ENCODE results near the gene ARMC12. TPM values are rescaled to one million over a fixed set of nuclear protein-coding genes. Genes with fewer than 3 reads are reported as not detected.

ARMC12 gene
- total and polyA plus RNA-seq, 2 of the 4 experiments (the other 2 are of a cell fraction): 0.18 to 0.74 TPM

DNA sequence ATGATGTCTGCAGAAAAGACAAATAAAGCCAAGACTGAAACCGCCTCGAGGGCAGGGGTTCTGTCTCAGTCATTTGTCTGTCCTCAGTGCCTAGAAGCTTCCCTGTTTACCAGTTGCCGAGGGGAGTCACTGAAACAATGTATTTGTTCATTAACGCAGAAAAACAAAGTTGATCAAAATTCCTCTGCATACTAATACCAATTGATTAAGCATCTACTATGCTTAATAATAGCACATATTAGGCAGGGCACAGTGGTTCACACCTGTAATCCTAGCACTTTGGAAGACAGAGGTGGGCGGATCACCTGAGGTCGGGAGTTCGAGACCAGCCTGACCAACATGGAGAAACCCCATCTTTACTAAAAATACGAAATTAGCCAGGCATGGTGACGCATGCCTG lies 46.3 kb upstream of the ARMC12 start:
- no peak for TF ChIP-seq BHLHE40 (IDR thresholded peaks at IDR 0.05; ENCODE audit: low read depth, low read length)
- no peak for TF ChIP-seq RFX5 (IDR thresholded peaks at IDR 0.05; ENCODE audit: low read depth, low read length)
- no peak for TF ChIP-seq NFE2L2 (IDR thresholded peaks at IDR 0.05; ENCODE audit: low read depth, low read length)
- TF ChIP-seq, protein P1, sequence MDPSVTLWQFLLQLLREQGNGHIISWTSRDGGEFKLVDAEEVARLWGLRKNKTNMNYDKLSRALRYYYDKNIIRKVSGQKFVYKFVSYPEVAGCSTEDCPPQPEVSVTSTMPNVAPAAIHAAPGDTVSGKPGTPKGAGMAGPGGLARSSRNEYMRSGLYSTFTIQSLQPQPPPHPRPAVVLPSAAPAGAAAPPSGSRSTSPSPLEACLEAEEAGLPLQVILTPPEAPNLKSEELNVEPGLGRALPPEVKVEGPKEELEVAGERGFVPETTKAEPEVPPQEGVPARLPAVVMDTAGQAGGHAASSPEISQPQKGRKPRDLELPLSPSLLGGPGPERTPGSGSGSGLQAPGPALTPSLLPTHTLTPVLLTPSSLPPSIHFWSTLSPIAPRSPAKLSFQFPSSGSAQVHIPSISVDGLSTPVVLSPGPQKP (IDR thresholded peaks at IDR 0.05; ENCODE audit: borderline replicate concordance, low read depth, low read length): no peak
- TF ChIP-seq MAZ (IDR thresholded peaks at IDR 0.05; ENCODE audit: borderline replicate concordance, low read depth, low read length): no peak
- TF ChIP-seq, protein P2, sequence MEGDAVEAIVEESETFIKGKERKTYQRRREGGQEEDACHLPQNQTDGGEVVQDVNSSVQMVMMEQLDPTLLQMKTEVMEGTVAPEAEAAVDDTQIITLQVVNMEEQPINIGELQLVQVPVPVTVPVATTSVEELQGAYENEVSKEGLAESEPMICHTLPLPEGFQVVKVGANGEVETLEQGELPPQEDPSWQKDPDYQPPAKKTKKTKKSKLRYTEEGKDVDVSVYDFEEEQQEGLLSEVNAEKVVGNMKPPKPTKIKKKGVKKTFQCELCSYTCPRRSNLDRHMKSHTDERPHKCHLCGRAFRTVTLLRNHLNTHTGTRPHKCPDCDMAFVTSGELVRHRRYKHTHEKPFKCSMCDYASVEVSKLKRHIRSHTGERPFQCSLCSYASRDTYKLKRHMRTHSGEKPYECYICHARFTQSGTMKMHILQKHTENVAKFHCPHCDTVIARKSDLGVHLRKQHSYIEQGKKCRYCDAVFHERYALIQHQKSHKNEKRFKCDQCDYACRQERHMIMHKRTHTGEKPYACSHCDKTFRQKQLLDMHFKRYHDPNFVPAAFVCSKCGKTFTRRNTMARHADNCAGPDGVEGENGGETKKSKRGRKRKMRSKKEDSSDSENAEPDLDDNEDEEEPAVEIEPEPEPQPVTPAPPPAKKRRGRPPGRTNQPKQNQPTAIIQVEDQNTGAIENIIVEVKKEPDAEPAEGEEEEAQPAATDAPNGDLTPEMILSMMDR (conservative IDR thresholded peaks at IDR 0.05; ENCODE audit: low read depth, low read length): no peak
- no peak for TF ChIP-seq MXI1 (IDR thresholded peaks at IDR 0.05; ENCODE audit: borderline replicate concordance, low read depth, low read length)
- no peak for TF ChIP-seq CEBPB (IDR thresholded peaks at IDR 0.05; ENCODE audit: low read depth, low read length)
- no peak for TF ChIP-seq SMC3 (IDR thresholded peaks at IDR 0.05; ENCODE audit: low read depth, low read length)
- TF ChIP-seq RAD21 (IDR thresholded peaks at IDR 0.05; ENCODE audit: low read length): no peak
- TF ChIP-seq RCOR1 (IDR thresholded peaks at IDR 0.05; ENCODE audit: insufficient replicate concordance, low read length): no peak
- no peaks in the 10 kb centered on the region for H3K27me3 ChIP-seq (ENCODE audit: control insufficient read depth, insufficient read depth, low read length)
- H4K91ac ChIP-seq (ENCODE audit: insufficient read depth, low read depth, low read length): no peak overlapping the region
- H3K9me1 ChIP-seq (ENCODE audit: insufficient read depth, low read length): peaks cover 2% of the 10 kb centered on the region; the same call in 1 of the 2 replicates
- peaks cover 3% of the 10 kb centered on the region for H3K9me3 ChIP-seq (ENCODE audit: control insufficient read depth, insufficient read depth, low read length)
- no peak overlapping the region for H2BK20ac ChIP-seq (ENCODE audit: low read depth, low read length)
- no peak overlapping the region for H2BK120ac ChIP-seq (ENCODE audit: low read depth, low read length)
- H3K9ac ChIP-seq (ENCODE audit: low read depth, low read length): no peak overlapping the region
- H2AK9ac ChIP-seq (replicated peaks; ENCODE audit: low read depth, low read length, poor library complexity): no peak overlapping the region
- no peak for DNase-seq
- no CpG with 5 or more reads among the region's 9 CpGs for WGBS, 2 experiments (ENCODE audit: extremely low coverage in 2 of 2, insufficient read length in 1 of 2)
- intact Hi-C loops (cut with micrococcal nuclease) (no loop called here), in situ Hi-C loops (cut with MboI; ENCODE audit: low sequenced_read_pairs) (loop anchor here (5.0 kb wide), 1 partner anchor 37 kb away; no protein-coding TSS in a partner anchor), dilution Hi-C loops (cut with HindIII; ENCODE audit: low sequenced_read_pairs, unreplicated experiment) (no loop called here)
- no peak overlapping the region for H3K4me2 ChIP-seq (ENCODE audit: low read depth, low read length)
- H4K5ac ChIP-seq (ENCODE audit: low read depth, low read length): no peak overlapping the region
- no peaks in the 10 kb centered on the region for H3K36me3 ChIP-seq (ENCODE audit: control insufficient read depth, insufficient read depth, low read length)
- CTCF ChIA-PET: no interaction called here
- H4K8ac ChIP-seq (ENCODE audit: low read depth in 2 of 2, low read length in 2 of 2): no peak overlapping the region
- H3K79me1 ChIP-seq (ENCODE audit: low read depth in 1 of 2, low read length in 2 of 2): peaks cover 3 to 6% of the 10 kb centered on the region in 2 experiments; a peak in 2 of 4 replicates
- POLR2A ChIA-PET (ENCODE audit: unreplicated experiment): no interaction called here
- no peak for ATAC-seq (ENCODE audit: low read depth)
- H2AFZ ChIP-seq (replicated peaks; ENCODE audit: low read length, poor library complexity): no peak overlapping the region
- H2BK15ac ChIP-seq (ENCODE audit: low read depth, low read length): no peak overlapping the region
- no peak overlapping the region for H3K27ac ChIP-seq (ENCODE audit: insufficient read depth, low read length)
- no peak overlapping the region for H3K56ac ChIP-seq (ENCODE audit: extremely low read depth, insufficient read depth, low read length)
- peaks cover 5% of the 10 kb centered on the region; the same call in 1 of the 2 replicates for H4K20me1 ChIP-seq (ENCODE audit: insufficient read depth, low read length)
- no peak overlapping the region for H2AK5ac ChIP-seq (ENCODE audit: low read depth, low read length)
- no peak overlapping the region for H3K4me3 ChIP-seq (ENCODE audit: insufficient read depth, low read depth, low read length)
- H3K18ac ChIP-seq (ENCODE audit: low read depth, low read length): no peak overlapping the region
- H3K4me1 ChIP-seq (ENCODE audit: control insufficient read depth, insufficient read depth, low read length): peaks cover 2% of the 10 kb centered on the region; the same call in 1 of the 2 replicates
- no peak overlapping the region for H2BK5ac ChIP-seq (ENCODE audit: low read depth, low read length, poor library complexity, severe bottlenecking)
- no peak overlapping the region for H3K14ac ChIP-seq (replicated peaks; ENCODE audit: low read depth, low read length)
- H3K4ac ChIP-seq (ENCODE audit: low read depth, low read length): no peak overlapping the region
- no TSS peak for BruUV-seq (replicated peaks)
- no peak overlapping the region for H3K23ac ChIP-seq (ENCODE audit: low read depth, low read length)
